K562 (cell line): ENCODE data around the gene TBL1X. TPM values are rescaled to one million over a fixed set of nuclear protein-coding genes. Genes with fewer than 3 reads are reported as not detected.
A peak's percentile ranks its signal among the peaks of the same experiment; 100 is the strongest.

ENCODE experiments used
- ATAC-seq: fragments of 200-7000 bp; cut with Tn5 transposase; 3 replicates; pipeline ENCODE4 v1.9.1; 2020; ENCODE audit warnings: moderate library complexity
- BruUV-seq: library from RNA; stranded (reverse); fragments of 400-500 nt; replicated peaks from 2 replicates; lab custom pipeline; 2021; lab: Mats Ljungman, UMichigan
- CTCF ChIA-PET: fragments of 300-600 bp; formaldehyde crosslinking; extraction: SDS; loops from one replicate; lab custom pipeline; 2021; ENCODE audit warnings: low intra/inter-chr PET ratio; lab: Yijun Ruan, JAX
- POLR2A ChIA-PET: fragments of 300-600, 350-650 bp; sonication (Branson Sonifier 250); formaldehyde crosslinking; extraction: SDS; loops from one replicate; lab custom pipeline; 2021; ENCODE audit warnings: antibody characterized with exemption, inconsistent platforms; lab: Yijun Ruan, JAX
- DNase-seq, 4 experiments: peaks; one replicate each; pipeline versions ENCODE4 v3.0.0 to v3.0.0-alpha.2; 2011 to 2018; ENCODE audit warnings: low spot score in 3 of 4, mixed read lengths in 3 of 4; ENCODE audit errors: extremely low read depth in 1 of 4
- FAIRE-seq: peaks from 2 replicates; lab custom pipeline; 2011; peaks lifted over from hg19 to GRCh38; lab: Jason Lieb, UNC
- H2AFZ ChIP-seq: 2 replicates; pipeline ENCODE4 v1.6.0; 2011; ENCODE audit warnings: low read depth, low read length, control low read depth, inconsistent platforms
- H3K27ac ChIP-seq: fragments of 200-600 bp; 3 replicates; pipeline ENCODE4 v1.8.0; 2011; ENCODE audit warnings: low read depth, mild to moderate bottlenecking, control low read depth, inconsistent platforms, low read length, moderate library complexity, mixed read lengths; ENCODE audit errors: extremely low read depth
- H3K27me3 ChIP-seq, 2 experiments: fragments of 300-600 bp in 1 of 2; 2 replicates in 1 of 2; 3 replicates in 1 of 2; pipeline versions ENCODE4 v1.6.0 to v1.8.0; 2011; ENCODE audit warnings: inconsistent platforms in 2 of 2, low read length in 2 of 2, mild to moderate bottlenecking in 1 of 2, mixed read lengths in 1 of 2, moderate library complexity in 1 of 2; ENCODE audit not compliant: control insufficient read depth in 2 of 2, insufficient read depth in 2 of 2
- H3K36me3 ChIP-seq: fragments of 300-600 bp; 3 replicates; pipeline ENCODE4 v1.8.0; 2011; ENCODE audit warnings: mild to moderate bottlenecking, low read length, inconsistent platforms; ENCODE audit not compliant: control insufficient read depth, insufficient read depth
- H3K4me1 ChIP-seq, 2 experiments: fragments of 200-600 bp in 1 of 2; replicated peaks in 1 of 2; 2 replicates in 1 of 2; 3 replicates in 1 of 2; pipeline versions ENCODE4 v1.5.1 to v1.8.0; 2011; ENCODE audit warnings: inconsistent platforms in 2 of 2, low read length in 2 of 2, mild to moderate bottlenecking in 1 of 2, mixed read lengths in 1 of 2, moderate library complexity in 1 of 2; ENCODE audit not compliant: control insufficient read depth in 2 of 2, insufficient read depth in 2 of 2
- H3K4me2 ChIP-seq: 2 replicates; pipeline ENCODE4 v1.6.1; 2011; ENCODE audit warnings: low read length, control low read depth, inconsistent platforms, mixed read lengths; ENCODE audit not compliant: insufficient read depth
- H3K4me3 ChIP-seq: fragments of 200-600 bp; sonication (generic), shearing (Covaris generic); 2 replicates; pipeline ENCODE4 v1.5.1; 2016; ENCODE audit warnings: control low read depth, inconsistent platforms
- H3K79me2 ChIP-seq: fragments of 200-600 bp; 3 replicates; pipeline ENCODE4 v1.8.0; 2011; ENCODE audit warnings: low read length, inconsistent platforms; ENCODE audit not compliant: control insufficient read depth, insufficient read depth
- H3K9ac ChIP-seq, 2 experiments: 2 replicates each; pipeline versions ENCODE4 v1.6.0 to v1.6.1; 2011; ENCODE audit warnings: low read depth in 2 of 2, low read length in 2 of 2, control low read depth in 1 of 2, inconsistent platforms in 1 of 2, mild to moderate bottlenecking in 1 of 2, mixed read lengths in 1 of 2; ENCODE audit not compliant: insufficient read depth in 1 of 2
- H3K9me1 ChIP-seq: one replicate; pipeline ENCODE4 v1.6.0; 2011; ENCODE audit warnings: inconsistent platforms, mild to moderate bottlenecking, low read length, moderate library complexity; ENCODE audit not compliant: control insufficient read depth, insufficient read depth
- H3K9me3 ChIP-seq: replicated peaks from 2 replicates; pipeline ENCODE4 v1.5.1; 2011; ENCODE audit warnings: low read depth, low read length, inconsistent platforms; ENCODE audit not compliant: control insufficient read depth, insufficient read depth
- H4K20me1 ChIP-seq: replicated peaks from 2 replicates; pipeline ENCODE4 v1.6.1; 2011; ENCODE audit warnings: low read length, inconsistent platforms, mixed read lengths; ENCODE audit not compliant: control insufficient read depth, insufficient read depth
- ATF6 ChIP-seq: sonication (generic); formaldehyde crosslinking; IDR thresholded peaks from 2 replicates; pipeline ENCODE4 v1.4.0; 2020; ENCODE audit warnings: mild to moderate bottlenecking, missing genetic modification reagents
- MEIS2 ChIP-seq: fragments of 450-650 bp; IDR thresholded peaks from 2 replicates; pipeline ENCODE4 v1.6.1; 2014; ENCODE audit warnings: mild to moderate bottlenecking; ENCODE audit not compliant: partially characterized antibody
- PBX2 ChIP-seq, 2 experiments: IDR thresholded peaks in 1 of 2; conservative IDR thresholded peaks in 1 of 2; 2 replicates each; pipeline ENCODE4 v1.6.1; 2016; ENCODE audit warnings: low read depth in 2 of 2, mild to moderate bottlenecking in 1 of 2, missing compliant biosample characterization in 1 of 2, missing genetic modification characterization in 1 of 2, moderate library complexity in 1 of 2
- PKNOX1 ChIP-seq: fragments of 450-650 bp; IDR thresholded peaks from 2 replicates; pipeline ENCODE4 v1.6.1; 2016
- PURB ChIP-seq: sonication (generic); formaldehyde crosslinking; IDR thresholded peaks from 2 replicates; pipeline ENCODE4 v1.9.0; 2021; ENCODE audit warnings: low read depth, mild to moderate bottlenecking, missing genetic modification reagents
- ZHX1 ChIP-seq: fragments of 150-350 bp; conservative IDR thresholded peaks from 2 replicates; pipeline ENCODE4 v1.6.1; 2014; ENCODE audit warnings: low read length
- ZNF398 ChIP-seq: fragments of 250-450 bp; sonication (Bioruptor Pico); IDR thresholded peaks from 2 replicates; pipeline ENCODE4 v1.8.0; 2021; ENCODE audit warnings: moderate library complexity, mild to moderate bottlenecking, inconsistent platforms
- WGBS: fragments of 100-300 bp; shearing (Covaris generic); methylation state at CpG from one replicate; pipeline ENCODE4 v1.1.6; 2016; ENCODE audit warnings: low coverage, mixed read lengths; ENCODE audit not compliant: insufficient coverage; ENCODE audit errors: missing lambda C conversion rate; 5-methylcytosine and 5-hydroxymethylcytosine counted together
- in situ Hi-C: fragments of 300-500 bp; cut with MboI; formaldehyde crosslinking; loops from 4 replicates; pipeline ENCODE4 v1.15.0; 2018; ENCODE audit warnings: inconsistent platforms, mixed read lengths
- intact Hi-C: fragments of 100-400 bp; cut with micrococcal nuclease; formaldehyde crosslinking; loops from 2 replicates; pipeline ENCODE4 v1.14.2; 2022
- polyA plus RNA-seq, 8 experiments: library from polyadenylated mRNA; depleted of rRNA in 4 of 8; stranded (reverse) in 5 of 8; unstranded in 3 of 8; fragments of >200 nt; fragmentation: Nextera tagmentation in 2 of 8; fragmentation: Illumina TruSeq in 1 of 8; extraction: Ambion mirVana in 2 of 8; extraction: Trizol in 1 of 8; gene quantifications; 2 replicates each; pipeline versions ENCODE4 v1.2.1 to v1.2.3, GENCODE V29; 2011 to 2014; ENCODE audit warnings: inconsistent platforms in 1 of 8, missing spikeins in 1 of 8
- total RNA-seq, 7 experiments: library from RNA; depleted of rRNA in 6 of 7; stranded (reverse); fragments of >200 nt in 6 of 7; fragmentation: Illumina TruSeq in 2 of 7; extraction: Trizol in 2 of 7; gene quantifications; 2 replicates each; pipeline versions ENCODE4 v1.2.1 to v1.2.3, GENCODE V29; 2011 to 2021; ENCODE audit warnings: low replicate concordance in 1 of 7

Gene TBL1X
- total and polyA plus RNA-seq, 9 of the 15 experiments (the other 6 are each of a cell fraction or from before 2014, with no cell fraction given), result 6.0 to 49.6 (median 19.7) TPM

- intact Hi-C loops, result no loop called here
- ATAC-seq, result no peak
- Histone ChIP-seq H3K9me1 (no peaks in the 10 kb centered on the region), H3K79me2 (no peaks in the 10 kb centered on the region), H2AFZ (no peak overlapping the region), H3K4me1 (peaks cover 0 to 3% of the 10 kb centered on the region in 2 experiments; a peak in 3 of 5 replicates), H3K9me3 (no peaks in the 10 kb centered on the region), H3K4me2 (no peak overlapping the region), H4K20me1 (no peaks in the 10 kb centered on the region), H3K4me3 (no peak overlapping the region), H3K27me3 (no peaks in the 10 kb centered on the region), H3K36me3 (no peaks in the 10 kb centered on the region), H3K9ac (no peak overlapping the region), H3K27ac (no peak overlapping the region)
- no peak for FAIRE-seq
- no TSS peak for BruUV-seq
- POLR2A ChIA-PET, result interaction anchor here (1.0 kb wide), 1 partner anchor 11 kb away, joined by 5 read pairs; no protein-coding TSS in a partner anchor
- WGBS, result 40% methylated on average over 1 of the region's 1 CpG
- CTCF ChIA-PET, result no interaction called here
- TF ChIP-seq PKNOX1 (peak; percentile 24; the same call in 1 of the 2 replicates), ZNF398 (CRISPR knock-in tag) (no peak), ZHX1 (no peak), ATF6 (CRISPR knock-in tag) (no peak), PURB (CRISPR knock-in tag) (no peak), PBX2 (CRISPR knock-in tag; IDR thresholded peaks at IDR 0.05; ENCODE audit: low read depth) (no peak), PBX2 (tag; conservative IDR thresholded peaks at IDR 0.05; ENCODE audit: low read depth) (peak; percentile 68), MEIS2 (peak; percentile 45)
- in situ Hi-C loops, result no loop called here
- DNase-seq, result no peak
Observed at GRCh38 chrX:9447906-9448305, 17.0 kb upstream of the TBL1X start.
